T47D (cell line): ENCODE data around the gene PPP1R37.

Experiments used
- DNase-seq, 2 experiments: peaks; one replicate each; pipeline versions ENCODE4 v3.0.0 to v3.0.0-alpha.2; 2011 to 2012; ENCODE audit warnings: low read depth in 1 of 2, low spot score in 1 of 2
- JUND ChIP-seq: IDR thresholded peaks from 2 replicates; pipeline ENCODE4 v1.6.1; 2012; ENCODE audit warnings: low read depth
- in situ Hi-C: cut with HindIII; loops from 2 replicates; pipeline ENCODE4 v1.10.0; 2016; ENCODE audit warnings: low sequenced_read_pairs, low pct_unique_long_range_greater_than_20kb

PPP1R37 gene

GRCh38 chr19:45145270-45146189 lies 52.6 kb downstream of the PPP1R37 start:
- no peak for TF ChIP-seq JUND
- in situ Hi-C loops = no loop called here
- DNase-seq = no peak

GRCh38 chr19:45146251-45146650 lies 53.3 kb downstream of the PPP1R37 start:
- in situ Hi-C loops = no loop called here
- no peak for TF ChIP-seq JUND
- DNase-seq = no peak

GRCh38 chr19:45146741-45147205 lies 53.8 kb downstream of the PPP1R37 start:
- in situ Hi-C loops = no loop called here
- DNase-seq = no peak
- no peak for TF ChIP-seq JUND

GRCh38 chr19:45147835-45148676 lies 55.1 kb downstream of the PPP1R37 start:
- TF ChIP-seq JUND = no peak
- in situ Hi-C loops = no loop called here
- DNase-seq = no peak

GRCh38 chr19:45149129-45149528 lies 56.1 kb downstream of the PPP1R37 start:
- in situ Hi-C loops = no loop called here
- DNase-seq = no peak
- TF ChIP-seq JUND = no peak

- no peak for TF ChIP-seq JUND
- in situ Hi-C loops = no loop called here
- no peak for DNase-seq
These were observed 57.2 kb downstream of the PPP1R37 start for GRCh38 chr19:45150180-45150579.

- DNase-seq = no peak
- no peak for TF ChIP-seq JUND
- in situ Hi-C loops = no loop called here
These were observed 57.8 kb downstream of the PPP1R37 start for GRCh38 chr19:45150751-45151281.

GRCh38 chr19:45151320-45151719 lies 58.3 kb downstream of the PPP1R37 start:
- in situ Hi-C loops = no loop called here

GRCh38 chr19:45151821-45152503 lies 59.0 kb downstream of the PPP1R37 start:
- in situ Hi-C loops = no loop called here
- no peak for DNase-seq
- TF ChIP-seq JUND = no peak

More at GRCh38 chr19:45151320-45151719, 58.3 kb downstream of the PPP1R37 start:
- DNase-seq = no peak
- no peak for TF ChIP-seq JUND

GRCh38 chr19:45152504-45153338 lies 59.7 kb downstream of the PPP1R37 start:
- in situ Hi-C loops = no loop called here
- DNase-seq = no peak
- TF ChIP-seq JUND = no peak

GRCh38 chr19:45153339-45154063 lies 60.5 kb downstream of the PPP1R37 start:
- in situ Hi-C loops = no loop called here
- no peak for TF ChIP-seq JUND
- DNase-seq = no peak
